Cardiac muscle cell (in vitro differentiated cells and primary cell): ENCODE measurements around the gene ANXA2. TPM values are rescaled to one million over a fixed set of nuclear protein-coding genes. Genes with fewer than 3 reads are reported as not detected.

ENCODE experiments used
- DNase-seq, 2 donors: peaks; one replicate each; pipeline versions ENCODE4 v3.0.0 to v3.0.0-alpha.2; 2010 to 2017; ENCODE audit warnings: low read depth in 1 of 2, low spot score in 1 of 2
- H3K27ac ChIP-seq: fragments of 200-600 bp; sonication (generic); 2 replicates; pipeline ENCODE4 v1.5.1; 2016
- H3K27me3 ChIP-seq: fragments of 200-600 bp; sonication (generic); 2 replicates; pipeline ENCODE4 v1.6.0; 2016; ENCODE audit warnings: control low read depth
- H3K36me3 ChIP-seq: fragments of 200-600 bp; sonication (generic); 2 replicates; pipeline ENCODE4 v1.5.1; 2016; ENCODE audit warnings: control low read depth
- H3K4me1 ChIP-seq: fragments of 200-600 bp; sonication (generic); 2 replicates; pipeline ENCODE4 v1.8.1; 2017; ENCODE audit warnings: low read depth, mild to moderate bottlenecking, mixed run types
- H3K4me3 ChIP-seq: fragments of 200-600 bp; sonication (generic); 2 replicates; pipeline ENCODE4 v1.5.1; 2016; ENCODE audit warnings: mild to moderate bottlenecking
- H3K9me3 ChIP-seq: fragments of 200-600 bp; sonication (generic); 2 replicates; pipeline ENCODE4 v1.5.1; 2017; ENCODE audit warnings: low read depth, mild to moderate bottlenecking, control low read depth
- CTCF ChIP-seq: IDR thresholded peaks from 2 replicates; pipeline ENCODE4 v1.5.1; 2012; ENCODE audit warnings: low read depth, mild to moderate bottlenecking, low read length
- polyA plus RNA-seq: library from polyadenylated mRNA; unstranded; fragments of >200 nt; fragmentation: Nextera tagmentation; extraction: Ambion mirVana; gene quantifications from 2 replicates; pipeline ENCODE4 v1.2.1, GENCODE V29; 2016
- total RNA-seq: library from RNA; depleted of rRNA; stranded (reverse); fragments of >200 nt; gene quantifications from 2 replicates; pipeline ENCODE4 v1.2.3, GENCODE V29; 2016

The ANXA2 gene
- total and polyA plus RNA-seq, 2 experiments from 2014 or later = 90.2 to 284 TPM

- peak; percentile 59 to 73 for DNase-seq
- no peaks in the 10 kb centered on the region for H3K36me3 ChIP-seq
- no peaks in the 10 kb centered on the region for H3K27me3 ChIP-seq
- no peaks in the 10 kb centered on the region for H3K9me3 ChIP-seq
- TF ChIP-seq CTCF = peak; percentile 79
- H3K27ac ChIP-seq = no peak overlapping the region
- no peak overlapping the region for H3K4me3 ChIP-seq
- no peaks in the 10 kb centered on the region for H3K4me1 ChIP-seq
Observed at GRCh38 chr15:60326824-60327654, 70.7 kb downstream of the ANXA2 start.

DNA sequence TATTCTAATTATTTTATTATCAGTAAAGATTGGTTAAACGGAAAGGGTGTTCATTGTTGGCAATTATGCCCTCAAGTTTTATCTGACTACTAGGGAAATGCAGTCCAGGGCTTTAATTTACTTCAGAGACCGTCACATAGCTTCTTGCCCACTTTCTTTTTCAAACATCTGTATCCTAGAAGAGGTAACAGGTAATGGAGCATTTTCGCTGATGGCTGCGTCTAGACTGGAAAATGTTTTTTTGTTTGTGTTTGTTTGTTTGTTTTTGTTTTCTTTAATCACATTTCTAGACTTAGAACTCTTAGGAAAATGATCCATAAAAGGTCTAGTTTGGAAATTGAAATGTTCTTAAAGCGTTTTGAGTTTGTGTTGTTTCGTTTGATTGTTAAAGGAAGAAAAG is 71.4 kb downstream of the ANXA2 start:
- no peak overlapping the region for H3K27ac ChIP-seq
- no peak for TF ChIP-seq CTCF
- H3K36me3 ChIP-seq = no peaks in the 10 kb centered on the region
- no peaks in the 10 kb centered on the region for H3K4me1 ChIP-seq
- no peaks in the 10 kb centered on the region for H3K9me3 ChIP-seq
- H3K27me3 ChIP-seq = no peaks in the 10 kb centered on the region
- H3K4me3 ChIP-seq = no peak overlapping the region
- no peak for DNase-seq

DNA sequence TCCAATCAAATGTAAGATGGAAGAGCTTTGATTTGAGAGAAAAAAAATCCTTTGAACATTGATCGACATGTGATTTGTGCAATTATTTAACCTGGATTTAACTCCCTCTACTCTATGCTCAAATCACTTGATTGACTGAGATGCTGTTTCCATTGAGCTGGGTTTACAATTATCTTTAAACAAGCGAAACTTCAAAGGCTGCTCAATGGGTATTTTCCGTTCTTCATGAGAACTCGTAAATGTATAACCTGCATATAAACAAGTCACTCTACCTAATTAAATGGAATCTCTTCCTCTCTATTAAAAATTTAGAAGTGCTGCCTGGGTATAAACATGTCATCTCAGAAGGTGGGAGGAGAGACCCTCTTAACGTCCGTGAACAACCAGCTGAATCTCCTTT is 71.9 kb downstream of the ANXA2 start:
- H3K4me3 ChIP-seq = no peak overlapping the region
- no peaks in the 10 kb centered on the region for H3K36me3 ChIP-seq
- H3K9me3 ChIP-seq = no peaks in the 10 kb centered on the region
- TF ChIP-seq CTCF = no peak
- no peak for DNase-seq
- no peaks in the 10 kb centered on the region for H3K27me3 ChIP-seq
- H3K4me1 ChIP-seq = no peaks in the 10 kb centered on the region
- no peak overlapping the region for H3K27ac ChIP-seq

GRCh38 chr15:60324706-60325438 is 72.9 kb downstream of the ANXA2 start:
- no peak overlapping the region for H3K27ac ChIP-seq
- no peaks in the 10 kb centered on the region for H3K27me3 ChIP-seq
- DNase-seq = peak in 1 of 2 donors; percentile 47
- no peaks in the 10 kb centered on the region for H3K4me1 ChIP-seq
- no peaks in the 10 kb centered on the region for H3K36me3 ChIP-seq
- H3K9me3 ChIP-seq = no peaks in the 10 kb centered on the region
- H3K4me3 ChIP-seq = no peak overlapping the region
- TF ChIP-seq CTCF = no peak

GRCh38 chr15:60323322-60323721 is 74.5 kb downstream of the ANXA2 start:
- Histone ChIP-seq H3K36me3 (no peaks in the 10 kb centered on the region), H3K27me3 (no peaks in the 10 kb centered on the region), H3K9me3 (no peaks in the 10 kb centered on the region), H3K27ac (no peak overlapping the region), H3K4me3 (no peak overlapping the region), H3K4me1 (no peaks in the 10 kb centered on the region)
- no peak for DNase-seq
- TF ChIP-seq CTCF = no peak
